Epithelial cell of proximal tubule (primary cell): ENCODE data around the gene TSFM. TPM values are rescaled to one million over a fixed set of nuclear protein-coding genes. Genes with fewer than 3 reads are reported as not detected.
A peak's percentile ranks its signal among the peaks of the same experiment; 100 is the strongest.

Experiments used
- DNase-seq: peaks from one replicate; pipeline ENCODE4 v3.0.0-alpha.2; 2011; ENCODE audit warnings: low read depth
- H3K4me3 ChIP-seq: 2 replicates; pipeline ENCODE4 v1.5.1; 2011; ENCODE audit warnings: low read depth, mild to moderate bottlenecking, low read length
- CTCF ChIP-seq: conservative IDR thresholded peaks from 2 replicates; pipeline ENCODE4 v1.5.1; 2012; ENCODE audit warnings: low read depth, mild to moderate bottlenecking, low read length
- total RNA-seq: library from RNA; depleted of rRNA; stranded (reverse); fragments of >200 nt; gene quantifications from 2 replicates; pipeline ENCODE4 v1.2.3, GENCODE V29; 2015

The TSFM gene
- total RNA-seq, 1 donor from 2014 or later: 30.6 TPM

GRCh38 chr12:57809425-57809824 is 26.8 kb downstream of the TSFM start:
- H3K4me3 ChIP-seq: no peak overlapping the region
- TF ChIP-seq CTCF: no peak
- DNase-seq: no peak

GRCh38 chr12:57810450-57810849 is 27.9 kb downstream of the TSFM start:
- no peak for TF ChIP-seq CTCF
- no peak overlapping the region for H3K4me3 ChIP-seq

GRCh38 chr12:57811028-57811755 is 28.6 kb downstream of the TSFM start:
- no peak for TF ChIP-seq CTCF

More at GRCh38 chr12:57810450-57810849, 27.9 kb downstream of the TSFM start:
- peak; percentile 26 for DNase-seq

GRCh38 chr12:57813111-57813970 is 30.8 kb downstream of the TSFM start:
- H3K4me3 ChIP-seq: no peak overlapping the region
- no peak for DNase-seq
- no peak for TF ChIP-seq CTCF

More at GRCh38 chr12:57811028-57811755, 28.6 kb downstream of the TSFM start:
- no peak for DNase-seq
- H3K4me3 ChIP-seq: no peak overlapping the region

- H3K4me3 ChIP-seq: no peak overlapping the region
- no peak for DNase-seq
- TF ChIP-seq CTCF: no peak
These were observed 31.6 kb downstream of the TSFM start for GRCh38 chr12:57813971-57814772.

GRCh38 chr12:57815177-57816000 is 32.8 kb downstream of the TSFM start:
- TF ChIP-seq CTCF: peak; percentile 14
- DNase-seq: no peak
- no peak overlapping the region for H3K4me3 ChIP-seq
